ENCODE measurements around the gene SUGCT. TPM values are rescaled to one million over a fixed set of nuclear protein-coding genes. Genes with fewer than 3 reads are reported as not detected.

The SUGCT gene
- total RNA-seq, 4 donors from 2014 or later, result 7.8 to 15.0 (median 12.8) TPM

DNA sequence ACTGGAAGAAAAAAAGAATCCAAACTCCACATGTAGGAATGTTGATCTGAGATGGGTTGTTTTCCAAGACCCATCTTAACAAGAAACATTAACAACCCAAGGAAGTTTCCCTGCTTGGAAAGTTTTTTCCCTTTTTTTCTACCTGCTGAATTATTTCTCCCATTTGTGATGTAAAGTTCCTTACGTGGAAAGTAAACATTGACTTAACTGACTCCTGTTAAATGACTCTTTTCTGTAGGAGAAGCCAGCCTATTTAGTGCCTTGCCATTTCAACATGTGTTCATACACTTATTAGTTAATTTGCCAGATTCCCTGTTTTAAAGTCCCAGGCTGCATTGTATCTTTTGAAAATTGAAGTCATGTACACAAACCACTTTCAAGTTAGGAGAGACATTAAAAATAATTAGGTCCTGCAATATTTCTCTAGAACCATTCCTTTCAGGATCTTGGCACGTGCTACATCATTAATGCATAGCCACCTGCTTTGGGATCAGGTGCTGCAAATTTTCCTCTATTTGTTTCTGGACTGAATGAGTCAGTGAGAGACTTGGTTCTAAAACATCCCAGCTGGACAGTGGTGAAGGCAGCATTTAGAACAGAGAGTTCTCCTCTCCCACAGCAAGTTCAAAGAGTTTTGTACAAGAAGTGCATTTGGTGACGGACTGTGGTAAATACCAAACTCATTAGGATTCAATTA lies 698.5 kb downstream of the SUGCT start:
- Histone ChIP-seq H3K27me3 (no peaks in the 10 kb centered on the region), H3K4me1 (peaks cover 0 to 35% (median 19%) of the 10 kb centered on the region in 4 donors), H3K9me3 (no peaks in the 10 kb centered on the region), H3K4me3 (no peak overlapping the region), H3K27ac (replicated peaks in 1 of 4) (no peak overlapping the region), H3K36me3 (no peaks in the 10 kb centered on the region)
- DNase-seq (ENCODE audit: extremely low spot score), result no peak
- TF ChIP-seq POLR2AphosphoS5 (IDR thresholded peaks at IDR 0.05) (no peak), EP300 (IDR thresholded peaks at IDR 0.05) (no peak), POLR2A (IDR thresholded peaks at IDR 0.05; ENCODE audit: low read depth) (no peak)
- TF ChIP-seq, protein P1, sequence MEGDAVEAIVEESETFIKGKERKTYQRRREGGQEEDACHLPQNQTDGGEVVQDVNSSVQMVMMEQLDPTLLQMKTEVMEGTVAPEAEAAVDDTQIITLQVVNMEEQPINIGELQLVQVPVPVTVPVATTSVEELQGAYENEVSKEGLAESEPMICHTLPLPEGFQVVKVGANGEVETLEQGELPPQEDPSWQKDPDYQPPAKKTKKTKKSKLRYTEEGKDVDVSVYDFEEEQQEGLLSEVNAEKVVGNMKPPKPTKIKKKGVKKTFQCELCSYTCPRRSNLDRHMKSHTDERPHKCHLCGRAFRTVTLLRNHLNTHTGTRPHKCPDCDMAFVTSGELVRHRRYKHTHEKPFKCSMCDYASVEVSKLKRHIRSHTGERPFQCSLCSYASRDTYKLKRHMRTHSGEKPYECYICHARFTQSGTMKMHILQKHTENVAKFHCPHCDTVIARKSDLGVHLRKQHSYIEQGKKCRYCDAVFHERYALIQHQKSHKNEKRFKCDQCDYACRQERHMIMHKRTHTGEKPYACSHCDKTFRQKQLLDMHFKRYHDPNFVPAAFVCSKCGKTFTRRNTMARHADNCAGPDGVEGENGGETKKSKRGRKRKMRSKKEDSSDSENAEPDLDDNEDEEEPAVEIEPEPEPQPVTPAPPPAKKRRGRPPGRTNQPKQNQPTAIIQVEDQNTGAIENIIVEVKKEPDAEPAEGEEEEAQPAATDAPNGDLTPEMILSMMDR (IDR thresholded peaks at IDR 0.05), result no peak
- WGBS, result 62% methylated on average over 3 of the region's 3 CpGs
- intact Hi-C loops (cut with DNase I), result no loop called here

DNA sequence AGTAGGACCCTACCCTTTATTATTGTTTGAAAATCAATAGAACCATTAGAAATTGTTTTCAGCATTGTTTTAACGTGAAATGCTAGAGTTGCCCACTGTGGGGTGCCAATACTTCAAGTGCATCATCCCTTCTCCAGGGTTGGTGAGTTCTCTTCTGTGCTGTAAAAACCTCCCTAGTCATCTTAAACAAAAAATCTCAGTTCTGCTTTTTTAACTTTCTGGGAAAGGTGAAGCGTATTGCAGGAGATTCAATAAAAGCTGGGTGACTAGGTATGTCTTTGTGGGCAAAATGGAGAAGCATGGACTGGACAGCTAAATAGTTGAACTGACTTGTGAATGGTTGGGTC lies 699.1 kb downstream of the SUGCT start:
- intact Hi-C loops (cut with DNase I), result no loop called here
- 85% methylated on average over 2 of the region's 2 CpGs for WGBS
- Histone ChIP-seq H3K36me3 (no peaks in the 10 kb centered on the region), H3K27ac (replicated peaks in 1 of 4) (no peak overlapping the region), H3K27me3 (no peaks in the 10 kb centered on the region), H3K4me3 (no peak overlapping the region), H3K4me1 (peaks cover 0 to 31% (median 17%) of the 10 kb centered on the region in 4 donors), H3K9me3 (no peaks in the 10 kb centered on the region)
- TF ChIP-seq, protein P1 (IDR thresholded peaks at IDR 0.05), result peak in 1 of 3 experiments; percentile 7
- no peak for TF ChIP-seq POLR2A (IDR thresholded peaks at IDR 0.05; ENCODE audit: low read depth)
- no peak for TF ChIP-seq EP300 (IDR thresholded peaks at IDR 0.05)
- no peak for TF ChIP-seq POLR2AphosphoS5 (IDR thresholded peaks at IDR 0.05)
- no peak for DNase-seq (ENCODE audit: extremely low spot score)

DNA sequence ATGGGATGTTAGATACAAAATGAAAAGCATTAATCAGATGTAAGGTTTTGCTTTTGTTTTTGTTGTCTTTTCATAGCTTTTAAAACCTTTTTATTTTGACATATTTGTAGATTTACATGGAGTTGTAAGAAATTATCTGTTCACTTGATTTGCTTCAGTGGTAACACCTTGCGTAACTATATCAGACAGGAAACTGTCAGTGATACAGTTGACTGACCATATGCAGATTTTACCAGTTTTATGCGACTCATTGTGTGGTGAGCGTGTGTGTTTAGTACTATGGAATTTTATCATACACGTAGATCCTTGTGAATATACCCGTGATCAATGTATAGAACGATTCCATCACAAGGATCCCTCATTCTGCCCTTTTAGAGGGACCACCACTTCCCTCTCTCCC lies 701.4 kb downstream of the SUGCT start:
- Histone ChIP-seq H3K36me3 (no peaks in the 10 kb centered on the region), H3K9me3 (peaks cover 0 to 4% (median 0%) of the 10 kb centered on the region in 4 donors), H3K27me3 (no peaks in the 10 kb centered on the region), H3K27ac (replicated peaks in 1 of 4) (no peak overlapping the region), H3K4me3 (no peak overlapping the region), H3K4me1 (peaks cover 0 to 23% (median 9%) of the 10 kb centered on the region in 4 donors)
- whole genome bisulfite sequencing, result 33% methylated on average over 6 of the region's 6 CpGs
- no peak for DNase-seq (ENCODE audit: extremely low spot score)
- intact Hi-C loops (cut with DNase I), result no loop called here
- TF ChIP-seq POLR2AphosphoS5 (IDR thresholded peaks at IDR 0.05), result no peak
- no peak for TF ChIP-seq EP300 (IDR thresholded peaks at IDR 0.05)
- TF ChIP-seq POLR2A (IDR thresholded peaks at IDR 0.05; ENCODE audit: low read depth), result no peak
- TF ChIP-seq, protein P1 (IDR thresholded peaks at IDR 0.05), result no peak

DNA sequence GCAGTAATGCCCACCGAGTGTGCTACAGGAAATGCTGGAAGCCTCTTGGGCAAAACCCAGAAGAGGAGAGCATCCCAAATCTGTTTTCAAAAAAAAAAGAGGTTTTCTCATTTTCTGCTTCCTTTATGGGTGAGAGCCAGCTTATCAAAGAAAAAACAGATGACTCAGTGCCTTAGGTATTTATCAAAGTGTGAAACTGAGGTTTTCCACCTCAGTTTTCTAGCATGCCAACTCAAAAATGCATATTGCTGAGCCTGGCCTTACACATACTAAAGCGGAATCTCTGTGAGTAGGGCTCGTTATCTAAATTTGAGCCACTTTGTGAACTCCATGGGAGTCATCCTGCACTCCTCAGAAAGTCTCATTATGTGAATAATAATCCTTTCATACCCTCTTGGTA lies 705.1 kb downstream of the SUGCT start:
- 98% methylated on average over 3 of the region's 3 CpGs for WGBS
- no peak for DNase-seq (ENCODE audit: extremely low spot score)
- no peaks in the 10 kb centered on the region for H3K4me1 ChIP-seq
- TF ChIP-seq, protein P1 (IDR thresholded peaks at IDR 0.05), result no peak
- no peak for TF ChIP-seq POLR2AphosphoS5 (IDR thresholded peaks at IDR 0.05)
- TF ChIP-seq EP300 (IDR thresholded peaks at IDR 0.05), result no peak
- TF ChIP-seq POLR2A (IDR thresholded peaks at IDR 0.05; ENCODE audit: low read depth), result no peak
- H3K4me3 ChIP-seq, result no peak overlapping the region
- H3K9me3 ChIP-seq, result peaks cover 0 to 4% (median 0%) of the 10 kb centered on the region in 4 donors
- no peaks in the 10 kb centered on the region for H3K36me3 ChIP-seq
- H3K27ac ChIP-seq (replicated peaks in 1 of 4), result no peak overlapping the region
- no peaks in the 10 kb centered on the region for H3K27me3 ChIP-seq
- intact Hi-C loops (cut with DNase I), result no loop called here

DNA sequence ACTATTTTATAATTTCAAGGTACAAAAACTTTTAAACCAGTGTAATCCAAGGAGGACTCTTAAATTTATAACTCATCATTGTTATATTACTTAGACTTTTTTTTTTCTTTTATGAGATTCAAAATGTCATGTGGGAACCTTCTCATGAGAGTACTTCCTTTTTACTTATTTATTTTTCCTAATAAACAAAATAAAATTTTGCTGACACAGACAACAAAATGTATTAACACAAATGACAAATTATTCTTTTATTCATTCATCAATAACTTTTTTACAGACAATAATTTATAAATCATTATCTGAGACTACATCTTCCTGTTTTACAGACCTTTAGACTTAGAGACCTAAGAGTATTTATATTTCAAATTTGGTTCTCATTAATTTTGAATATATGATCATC lies 706.2 kb downstream of the SUGCT start:
- intact Hi-C loops (cut with DNase I), result no loop called here
- TF ChIP-seq POLR2A (IDR thresholded peaks at IDR 0.05; ENCODE audit: low read depth), result no peak
- no peak for TF ChIP-seq EP300 (IDR thresholded peaks at IDR 0.05)
- TF ChIP-seq, protein P1 (IDR thresholded peaks at IDR 0.05), result no peak
- no peak for TF ChIP-seq POLR2AphosphoS5 (IDR thresholded peaks at IDR 0.05)
- no peak overlapping the region for H3K4me3 ChIP-seq

More for the DNA sequence above, 706.2 kb downstream of the SUGCT start:
- peaks cover 0 to 2% (median 0%) of the 10 kb centered on the region in 4 donors for H3K4me1 ChIP-seq
- H3K27ac ChIP-seq (replicated peaks in 1 of 4), result no peak overlapping the region
- H3K9me3 ChIP-seq, result peaks cover 0 to 4% (median 0%) of the 10 kb centered on the region in 4 donors
- no peaks in the 10 kb centered on the region for H3K27me3 ChIP-seq
- no peaks in the 10 kb centered on the region for H3K36me3 ChIP-seq
- no peak for DNase-seq (ENCODE audit: extremely low spot score)

All from esophagus muscularis mucosa (tissue), 4 donors.